Caco-2 (cell line): ENCODE data around the gene RNF19B. TPM values are rescaled to one million over a fixed set of nuclear protein-coding genes. Genes with fewer than 3 reads are reported as not detected.
"Not testable (repeated sequence)": the region's sequence is repeated elsewhere in the genome, so short reads cannot be mapped to it uniquely, and the experiment has no call there.

Source experiments
- BruUV-seq: library from RNA; stranded (reverse); fragments of 400-500 nt; replicated peaks from 2 replicates; lab custom pipeline; 2021; lab: Mats Ljungman, UMichigan
- CTCF ChIA-PET: fragments of 300-600 bp; sonication (Branson Sonifier 250); formaldehyde crosslinking; loops from one replicate; lab custom pipeline; 2022; ENCODE audit warnings: antibody characterized with exemption; lab: Charles Lee
- POLR2A ChIA-PET: fragments of 300-600 bp; sonication (Branson Sonifier 250); formaldehyde crosslinking; loops from one replicate; lab custom pipeline; 2022; ENCODE audit warnings: antibody characterized with exemption; lab: Charles Lee
- DNase-seq, 2 experiments: peaks; one replicate each; pipeline versions ENCODE4 v3.0.0 to v3.0.0-alpha.2; 2020 to 2022
- H3K27me3 ChIP-seq: replicated peaks from 2 replicates; pipeline ENCODE4 v1.6.0; 2011; ENCODE audit warnings: low read length; ENCODE audit not compliant: control insufficient read depth, insufficient read depth
- H3K36me3 ChIP-seq: 2 replicates; pipeline ENCODE4 v1.5.1; 2011; ENCODE audit warnings: low read length; ENCODE audit not compliant: control insufficient read depth, insufficient read depth
- H3K4me1 ChIP-seq: fragments of 250-450 bp; sonication (Bioruptor Pico); 2 replicates; pipeline ENCODE4 v1.5.1; 2020; ENCODE audit warnings: mild to moderate bottlenecking
- H3K4me3 ChIP-seq: 2 replicates; pipeline ENCODE4 v1.5.1; 2011; ENCODE audit warnings: low read depth, mild to moderate bottlenecking, control low read depth, low read length
- H3K9me3 ChIP-seq: fragments of 250-450 bp; sonication (Bioruptor Pico); 2 replicates; pipeline ENCODE4 v1.5.1; 2020; ENCODE audit warnings: mild to moderate bottlenecking, moderate library complexity
- H3K27ac Mint-ChIP-seq: one replicate; pipeline ENCODE4 v1.8.0; 2022; ENCODE audit warnings: mixed read lengths; ENCODE audit not compliant: unreplicated experiment
- H3K27me3 Mint-ChIP-seq: one replicate; pipeline ENCODE4 v1.8.0; 2022; ENCODE audit warnings: mixed read lengths; ENCODE audit not compliant: insufficient read depth, unreplicated experiment
- H3K36me3 Mint-ChIP-seq: one replicate; pipeline ENCODE4 v1.8.0; 2022; ENCODE audit warnings: mild to moderate bottlenecking, mixed read lengths; ENCODE audit not compliant: insufficient read depth, unreplicated experiment
- H3K4me1 Mint-ChIP-seq: one replicate; pipeline ENCODE4 v1.8.0; 2022; ENCODE audit warnings: low read depth, mixed read lengths; ENCODE audit not compliant: unreplicated experiment
- H3K4me3 Mint-ChIP-seq: one replicate; pipeline ENCODE4 v1.8.0; 2022; ENCODE audit warnings: mild to moderate bottlenecking, moderate library complexity, mixed read lengths; ENCODE audit not compliant: unreplicated experiment
- H3K9me3 Mint-ChIP-seq: one replicate; pipeline ENCODE4 v1.8.0; 2022; ENCODE audit warnings: mixed read lengths; ENCODE audit not compliant: unreplicated experiment
- CTCF ChIP-seq, 2 experiments: fragments of 200-600 bp in 1 of 2; IDR thresholded peaks; 1 replicate in 1 of 2; 2 replicates in 1 of 2; pipeline versions ENCODE4 v1.5.1 to v1.8.0; 2011 to 2022; ENCODE audit warnings: antibody characterized with exemption in 1 of 2, control low read depth in 1 of 2, inconsistent platforms in 1 of 2, low read depth in 1 of 2, low read length in 1 of 2, mild to moderate bottlenecking in 1 of 2, moderate library complexity in 1 of 2; ENCODE audit not compliant: insufficient read depth in 1 of 2, severe bottlenecking in 1 of 2, unreplicated experiment in 1 of 2
- intact Hi-C: fragments of 100-400 bp; cut with micrococcal nuclease; formaldehyde crosslinking; loops from one replicate; pipeline ENCODE4 v1.10.0; 2022; ENCODE audit not compliant: unreplicated experiment
- total RNA-seq: library from RNA; stranded (reverse); gene quantifications from 2 replicates; pipeline ENCODE4 v1.2.3, GENCODE V29; 2022

The RNF19B gene
- total RNA-seq, 1 experiment from 2014 or later = 14.5 TPM

- CTCF ChIA-PET = no interaction called here
- no peak for TF ChIP-seq CTCF (IDR thresholded peaks at IDR 0.05; ENCODE audit: insufficient read depth in 1 of 2, low read depth in 1 of 2, low read length in 1 of 2, severe bottlenecking in 1 of 2, unreplicated experiment in 1 of 2)
These were observed 14.2 kb upstream of the RNF19B start for GRCh38 chr1:32978854-32979253.

DNA sequence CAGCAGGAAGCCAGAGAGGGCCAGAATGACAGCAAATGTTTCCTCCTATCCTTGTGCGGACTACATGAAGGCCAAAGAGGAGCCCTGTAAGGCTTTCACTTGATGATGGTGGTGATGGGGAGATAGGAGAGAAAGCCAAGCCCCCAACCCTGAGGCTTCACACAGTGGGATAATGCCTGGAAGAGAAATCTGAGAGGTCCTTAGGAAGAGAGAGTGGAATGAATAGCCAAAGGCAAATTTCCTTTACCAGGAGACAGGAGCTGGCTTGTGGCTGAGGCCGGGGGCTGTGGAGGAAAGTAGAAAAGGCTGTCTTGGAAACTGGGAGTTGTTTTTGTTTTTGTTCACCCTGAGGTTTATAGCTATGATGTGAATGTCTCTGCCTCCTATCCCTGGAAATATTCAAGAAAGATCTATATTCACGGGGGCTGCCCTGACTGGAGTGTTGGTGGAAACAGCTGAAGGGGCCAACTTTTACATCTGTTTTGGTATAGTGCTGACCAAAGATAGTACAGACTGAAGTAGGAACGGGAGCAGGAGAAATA lies 13.0 kb upstream of the RNF19B start:
- DNase-seq = no peak
- H3K27me3 Mint-ChIP-seq = no peaks in the 10 kb centered on the region
- no TSS peak for BruUV-seq
- Histone ChIP-seq H3K27me3 (no peaks in the 10 kb centered on the region), H3K4me3 (no peak overlapping the region), H3K36me3 (no peaks in the 10 kb centered on the region), H3K4me1 (peaks cover 5% of the 10 kb centered on the region; the same call in 1 of the 2 replicates), H3K9me3 (no peaks in the 10 kb centered on the region)
- peaks cover 6% of the 10 kb centered on the region for H3K4me1 Mint-ChIP-seq
- no peak overlapping the region for H3K27ac Mint-ChIP-seq
- no peaks in the 10 kb centered on the region for H3K9me3 Mint-ChIP-seq
- no peak for TF ChIP-seq CTCF (IDR thresholded peaks at IDR 0.05; ENCODE audit: insufficient read depth in 1 of 2, low read depth in 1 of 2, low read length in 1 of 2, severe bottlenecking in 1 of 2, unreplicated experiment in 1 of 2)
- POLR2A ChIA-PET = no interaction called here
- intact Hi-C loops = no loop called here
- H3K4me3 Mint-ChIP-seq = no peak overlapping the region
- no peaks in the 10 kb centered on the region for H3K36me3 Mint-ChIP-seq
- CTCF ChIA-PET = interaction anchor here (0.6 kb wide), 1 partner anchor 44 kb away, joined by 3 read pairs; no protein-coding TSS in a partner anchor

More at GRCh38 chr1:32978854-32979253, 14.2 kb upstream of the RNF19B start:
- Mint-ChIP-seq H3K4me1 (peaks cover 6% of the 10 kb centered on the region), H3K27me3 (no peaks in the 10 kb centered on the region), H3K4me3 (no peak overlapping the region), H3K9me3 (no peaks in the 10 kb centered on the region), H3K36me3 (no peaks in the 10 kb centered on the region), H3K27ac (no peak overlapping the region)
- intact Hi-C loops = no loop called here
- Histone ChIP-seq H3K27me3 (no peaks in the 10 kb centered on the region), H3K4me1 (peaks cover 5% of the 10 kb centered on the region; the same call in 1 of the 2 replicates), H3K36me3 (no peaks in the 10 kb centered on the region), H3K4me3 (no peak overlapping the region), H3K9me3 (no peaks in the 10 kb centered on the region)
- POLR2A ChIA-PET = no interaction called here
- no peak for DNase-seq
- BruUV-seq = no TSS peak

GRCh38 chr1:32975055-32975454 lies 10.4 kb upstream of the RNF19B start:
- POLR2A ChIA-PET, H3K4me3 Mint-ChIP-seq, H3K27me3 Mint-ChIP-seq: not testable (repeated sequence)

DNA sequence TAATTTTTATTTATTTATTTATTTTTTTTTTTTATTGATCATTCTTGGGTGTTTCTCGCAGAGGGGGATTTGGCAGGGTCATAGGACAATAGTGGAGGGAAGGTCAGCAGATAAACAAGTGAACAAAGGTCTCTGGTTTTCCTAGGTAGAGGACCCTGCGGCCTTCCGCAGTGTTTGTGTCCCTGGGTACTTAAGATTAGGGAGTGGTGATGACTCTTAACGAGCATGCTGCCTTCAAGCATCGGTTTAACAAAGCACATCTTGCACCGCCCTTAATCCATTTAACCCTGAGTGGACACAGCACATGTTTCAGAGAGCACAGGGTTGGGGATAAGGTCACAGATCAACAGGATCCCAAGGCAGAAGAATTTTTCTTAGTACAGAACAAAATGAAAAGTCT lies 8.8 kb upstream of the RNF19B start:
- CTCF ChIA-PET, DNase-seq, H3K36me3 ChIP-seq, POLR2A ChIA-PET, H3K9me3 ChIP-seq, intact Hi-C loops, H3K27me3 ChIP-seq, H3K27ac Mint-ChIP-seq, H3K4me1 ChIP-seq, H3K27me3 Mint-ChIP-seq, BruUV-seq, H3K36me3 Mint-ChIP-seq, H3K4me3 ChIP-seq: not testable (repeated sequence)
- Mint-ChIP-seq H3K9me3 (peaks cover 10% of the 10 kb centered on the region), H3K4me1 (peaks cover 15% of the 10 kb centered on the region), H3K4me3 (peak overlapping the region; percentile 65)

More at GRCh38 chr1:32975055-32975454, 10.4 kb upstream of the RNF19B start:
- CTCF ChIA-PET, H3K4me1 Mint-ChIP-seq, DNase-seq, H3K36me3 ChIP-seq, H3K9me3 Mint-ChIP-seq, H3K27me3 ChIP-seq, BruUV-seq, intact Hi-C loops, H3K27ac Mint-ChIP-seq, H3K4me3 ChIP-seq, H3K4me1 ChIP-seq, H3K9me3 ChIP-seq, H3K36me3 Mint-ChIP-seq: not testable (repeated sequence)
